Nephron (organoid): ENCODE results near the gene ZFP69.

Experiments used
- H3K27ac Mint-ChIP-seq, 3 experiments: 2 replicates each; pipeline ENCODE4 v1.8.0; 2020; ENCODE audit warnings: mixed read lengths in 3 of 3, mild to moderate bottlenecking in 2 of 3, moderate library complexity in 1 of 3
- H3K27me3 Mint-ChIP-seq: 2 replicates; pipeline ENCODE4 v1.8.0; 2021; ENCODE audit warnings: low read depth, mild to moderate bottlenecking, moderate library complexity, mixed read lengths
- H3K36me3 Mint-ChIP-seq: 2 replicates; pipeline ENCODE4 v1.8.0; 2020; ENCODE audit warnings: low read depth, mixed read lengths
- H3K4me1 Mint-ChIP-seq: 2 replicates; pipeline ENCODE4 v1.8.0; 2020; ENCODE audit warnings: mixed read lengths
- H3K4me3 Mint-ChIP-seq, 3 experiments: 2 replicates each; pipeline ENCODE4 v1.8.0; 2020; ENCODE audit warnings: mild to moderate bottlenecking in 3 of 3, mixed read lengths in 3 of 3, moderate library complexity in 2 of 3
- H3K9me3 Mint-ChIP-seq: 2 replicates; pipeline ENCODE4 v1.8.0; 2020; ENCODE audit warnings: mixed read lengths
- TF ChIP-seq, protein P1 (sequence below), 3 experiments: fragments of 200-600 bp; sonication (generic); IDR thresholded peaks; one replicate each; pipeline ENCODE4 v1.5.0; 2021; ENCODE audit warnings: antibody characterized with exemption in 3 of 3; ENCODE audit not compliant: unreplicated experiment in 3 of 3

Gene ZFP69

DNA sequence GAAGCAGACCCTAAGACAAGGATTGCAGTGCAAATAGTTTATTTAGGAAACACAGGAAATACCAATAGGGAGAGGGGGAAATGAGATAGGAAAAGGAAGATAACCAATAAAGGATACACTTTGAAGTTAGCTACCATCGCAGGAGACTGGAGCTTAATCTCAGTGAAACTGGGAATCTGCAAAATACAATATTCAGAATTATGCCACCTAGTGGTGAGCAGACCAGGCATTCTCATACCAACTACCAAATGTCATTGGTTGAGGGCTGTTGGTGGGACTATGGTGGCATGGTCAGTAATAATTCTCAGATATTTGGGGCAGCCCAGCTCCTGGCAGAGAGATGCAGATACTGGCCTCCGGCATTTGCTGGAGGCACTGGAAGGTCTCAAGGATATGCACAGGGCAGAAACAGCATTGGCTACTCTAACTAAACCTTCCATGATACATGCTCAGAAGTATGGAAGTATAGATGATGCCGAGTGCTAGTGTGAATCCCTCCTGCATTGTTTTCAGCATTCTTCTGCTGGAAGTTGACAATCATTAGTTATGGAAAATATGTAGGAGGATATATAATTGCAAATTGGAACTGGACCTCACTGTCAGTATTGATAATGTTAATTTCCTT, 38.6 kb upstream of the ZFP69 start:
- TF ChIP-seq, protein P1, sequence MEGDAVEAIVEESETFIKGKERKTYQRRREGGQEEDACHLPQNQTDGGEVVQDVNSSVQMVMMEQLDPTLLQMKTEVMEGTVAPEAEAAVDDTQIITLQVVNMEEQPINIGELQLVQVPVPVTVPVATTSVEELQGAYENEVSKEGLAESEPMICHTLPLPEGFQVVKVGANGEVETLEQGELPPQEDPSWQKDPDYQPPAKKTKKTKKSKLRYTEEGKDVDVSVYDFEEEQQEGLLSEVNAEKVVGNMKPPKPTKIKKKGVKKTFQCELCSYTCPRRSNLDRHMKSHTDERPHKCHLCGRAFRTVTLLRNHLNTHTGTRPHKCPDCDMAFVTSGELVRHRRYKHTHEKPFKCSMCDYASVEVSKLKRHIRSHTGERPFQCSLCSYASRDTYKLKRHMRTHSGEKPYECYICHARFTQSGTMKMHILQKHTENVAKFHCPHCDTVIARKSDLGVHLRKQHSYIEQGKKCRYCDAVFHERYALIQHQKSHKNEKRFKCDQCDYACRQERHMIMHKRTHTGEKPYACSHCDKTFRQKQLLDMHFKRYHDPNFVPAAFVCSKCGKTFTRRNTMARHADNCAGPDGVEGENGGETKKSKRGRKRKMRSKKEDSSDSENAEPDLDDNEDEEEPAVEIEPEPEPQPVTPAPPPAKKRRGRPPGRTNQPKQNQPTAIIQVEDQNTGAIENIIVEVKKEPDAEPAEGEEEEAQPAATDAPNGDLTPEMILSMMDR (IDR thresholded peaks at IDR 0.05; ENCODE audit: unreplicated experiment in 3 of 3) = peak; percentile 26 to 59 (median 36)
- Mint-ChIP-seq H3K4me3 (no peak overlapping the region), H3K27ac (no peak overlapping the region), H3K9me3 (no peaks in the 10 kb centered on the region), H3K4me1 (no peaks in the 10 kb centered on the region), H3K36me3 (no peaks in the 10 kb centered on the region), H3K27me3 (no peaks in the 10 kb centered on the region)

DNA sequence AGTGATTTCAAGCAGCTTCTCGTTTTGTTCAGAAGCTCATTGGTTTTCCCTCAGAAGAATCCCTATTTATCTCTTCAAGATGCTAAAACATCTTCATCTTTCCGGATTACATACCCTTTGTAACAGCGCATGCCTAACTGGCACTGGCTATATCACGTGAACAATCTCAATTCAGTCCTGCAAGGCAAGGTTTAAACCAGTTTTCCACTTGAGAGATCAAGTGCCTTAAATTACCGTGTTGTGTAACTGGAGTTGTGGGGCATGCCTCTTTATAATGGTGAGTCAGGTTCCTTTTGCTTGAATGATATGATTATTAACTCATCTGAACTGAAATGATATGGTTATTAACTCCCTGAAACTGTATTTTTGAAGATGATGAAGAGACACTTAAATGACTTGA, 37.8 kb upstream of the ZFP69 start:
- Mint-ChIP-seq H3K27ac (no peak overlapping the region), H3K4me1 (no peaks in the 10 kb centered on the region), H3K9me3 (no peaks in the 10 kb centered on the region), H3K27me3 (no peaks in the 10 kb centered on the region), H3K36me3 (no peaks in the 10 kb centered on the region), H3K4me3 (no peak overlapping the region)
- TF ChIP-seq, protein P1 (IDR thresholded peaks at IDR 0.05; ENCODE audit: unreplicated experiment in 3 of 3) = no peak

DNA sequence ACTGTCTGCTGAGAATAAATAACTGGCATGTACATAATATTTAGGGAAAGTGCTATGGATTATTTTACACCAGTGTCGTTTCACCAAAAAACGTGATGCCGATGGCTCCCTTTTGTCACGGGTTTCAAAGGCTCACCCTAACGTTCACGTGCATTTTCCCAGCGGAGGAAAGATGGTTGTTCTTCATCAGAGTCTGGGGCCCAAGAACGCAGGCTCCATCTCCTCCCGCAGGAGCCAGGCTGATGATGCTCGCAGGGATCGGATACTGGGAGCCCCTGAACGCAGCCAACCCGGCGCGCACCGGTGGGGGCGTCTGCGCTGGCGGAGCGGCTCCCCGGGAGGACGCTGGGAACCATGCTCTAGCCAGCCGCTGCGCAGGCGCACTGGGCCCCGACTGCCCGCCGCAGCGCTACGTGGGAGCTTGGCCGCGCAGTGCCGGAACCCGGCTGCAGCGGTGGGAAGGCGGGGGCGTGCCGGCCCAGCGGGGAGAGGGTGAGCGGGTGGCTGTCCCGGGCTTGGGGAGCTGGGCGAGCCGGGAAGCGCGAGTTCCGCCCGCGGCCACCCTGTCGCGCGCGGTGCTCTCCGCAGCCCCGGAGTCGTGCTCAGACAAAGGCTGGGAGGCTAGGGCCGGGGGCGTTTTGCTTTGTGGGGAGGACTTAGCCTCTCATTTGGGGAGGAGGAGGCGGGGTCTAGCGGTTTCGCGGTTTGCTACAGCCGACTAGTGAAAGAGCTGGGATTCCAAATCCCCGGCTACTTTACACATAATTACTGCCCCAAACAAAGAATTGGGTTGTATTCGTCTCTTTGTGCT, 27.2 kb upstream of the ZFP69 start, which contains the start of gene ZFP69B:
Gene ZFP69B (plus strand): TSS at position 793 of the 811 bp plus-strand sequence. CDS start 486 bp downstream, outside the sequence.
- peak within 1 kb of the TSS; percentile 91 to 99 (median 94) for H3K27ac Mint-ChIP-seq
- peaks cover 45% of the 10 kb centered on the region for H3K36me3 Mint-ChIP-seq
- TF ChIP-seq, protein P1 (IDR thresholded peaks at IDR 0.05; ENCODE audit: unreplicated experiment in 3 of 3) = no peak
- peaks cover 43% of the 10 kb centered on the region for H3K9me3 Mint-ChIP-seq
- peak within 1 kb of the TSS; percentile 88 to 92 (median 91) for H3K4me3 Mint-ChIP-seq
- H3K4me1 Mint-ChIP-seq = peaks cover 19% of the 10 kb centered on the region
- H3K27me3 Mint-ChIP-seq = no peaks in the 10 kb centered on the region

DNA sequence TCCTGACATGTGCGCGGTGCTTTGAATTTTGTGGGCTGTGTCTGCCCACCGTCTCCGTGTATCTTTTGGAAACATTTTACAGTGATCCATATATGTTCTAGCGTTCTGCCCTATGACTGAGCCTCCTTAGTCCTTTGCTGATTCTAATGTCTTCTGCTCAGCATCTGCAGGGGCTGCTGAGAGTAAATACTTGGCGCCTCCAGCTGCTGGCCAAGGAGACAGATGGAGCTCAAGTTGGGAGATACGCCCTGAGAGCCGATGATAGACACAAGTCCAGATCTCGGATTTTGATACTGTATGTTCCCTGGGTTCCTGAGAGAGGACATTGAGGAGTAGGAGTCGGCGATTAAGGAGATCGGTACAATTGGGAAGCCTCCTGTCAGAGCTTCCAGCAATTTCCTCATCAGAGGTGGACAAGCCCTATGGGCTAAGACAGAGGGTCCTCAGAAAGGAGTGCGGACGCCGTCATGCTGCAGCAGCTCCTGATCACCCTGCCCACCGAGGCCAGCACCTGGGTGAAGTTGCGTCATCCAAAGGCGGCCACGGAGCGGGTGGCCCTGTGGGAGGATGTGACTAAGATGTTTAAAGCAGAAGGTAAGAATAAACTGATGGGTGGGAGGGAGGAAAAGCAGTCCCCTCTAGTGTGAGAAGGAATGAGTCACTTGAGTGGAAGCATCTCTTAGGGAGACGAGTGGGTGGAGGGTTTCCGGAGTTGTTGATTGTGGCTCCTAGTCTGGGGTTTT, 26.4 kb upstream of the ZFP69 start:
- H3K27me3 Mint-ChIP-seq = no peaks in the 10 kb centered on the region
- peaks cover 53% of the 10 kb centered on the region for H3K36me3 Mint-ChIP-seq
- H3K27ac Mint-ChIP-seq = peak overlapping the region; percentile 91 to 94 (median 94)
- peaks cover 51% of the 10 kb centered on the region for H3K9me3 Mint-ChIP-seq
- TF ChIP-seq, protein P1 (IDR thresholded peaks at IDR 0.05; ENCODE audit: unreplicated experiment in 3 of 3) = no peak
- H3K4me3 Mint-ChIP-seq = peak overlapping the region; percentile 88 to 92 (median 91)
- H3K4me1 Mint-ChIP-seq = peaks cover 19% of the 10 kb centered on the region

DNA sequence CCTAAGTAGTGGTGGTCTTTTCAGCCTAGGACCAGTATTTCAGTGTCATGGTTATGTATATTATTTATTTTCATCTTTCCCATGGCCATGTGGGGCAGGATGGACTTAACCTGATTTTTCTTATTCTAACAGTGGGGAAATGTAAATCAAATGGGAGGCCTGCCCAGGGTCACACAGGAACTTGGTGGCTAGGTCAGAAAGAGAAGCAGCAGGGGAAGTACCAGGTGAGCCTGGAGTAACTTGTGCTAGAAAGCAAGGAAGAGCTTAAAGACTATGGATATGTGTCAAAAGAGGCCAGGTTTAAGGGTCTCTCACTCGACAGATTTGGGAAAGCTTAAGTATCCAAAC, 25.9 kb upstream of the ZFP69 start:
- H3K9me3 Mint-ChIP-seq = peaks cover 56% of the 10 kb centered on the region
- peaks cover 19% of the 10 kb centered on the region for H3K4me1 Mint-ChIP-seq
- peak overlapping the region; percentile 88 to 92 (median 91) for H3K4me3 Mint-ChIP-seq
- H3K27me3 Mint-ChIP-seq = no peaks in the 10 kb centered on the region
- H3K27ac Mint-ChIP-seq = peak overlapping the region in 2 of 3 experiments; percentile 91 to 94
- TF ChIP-seq, protein P1 (IDR thresholded peaks at IDR 0.05; ENCODE audit: unreplicated experiment in 3 of 3) = no peak
- H3K36me3 Mint-ChIP-seq = peaks cover 58% of the 10 kb centered on the region
